GM12892 (cell line): ENCODE results near the gene TMPRSS13.

Experiments
- POLR2A ChIP-seq: IDR thresholded peaks from 2 replicates; pipeline ENCODE4 v1.6.1; 2011; ENCODE audit warnings: low read depth, low read length, control low read depth
- POLR2AphosphoS5 ChIP-seq: IDR thresholded peaks from 2 replicates; pipeline ENCODE4 v1.6.1; 2011; ENCODE audit warnings: low read depth, low read length, control low read depth

DNA sequence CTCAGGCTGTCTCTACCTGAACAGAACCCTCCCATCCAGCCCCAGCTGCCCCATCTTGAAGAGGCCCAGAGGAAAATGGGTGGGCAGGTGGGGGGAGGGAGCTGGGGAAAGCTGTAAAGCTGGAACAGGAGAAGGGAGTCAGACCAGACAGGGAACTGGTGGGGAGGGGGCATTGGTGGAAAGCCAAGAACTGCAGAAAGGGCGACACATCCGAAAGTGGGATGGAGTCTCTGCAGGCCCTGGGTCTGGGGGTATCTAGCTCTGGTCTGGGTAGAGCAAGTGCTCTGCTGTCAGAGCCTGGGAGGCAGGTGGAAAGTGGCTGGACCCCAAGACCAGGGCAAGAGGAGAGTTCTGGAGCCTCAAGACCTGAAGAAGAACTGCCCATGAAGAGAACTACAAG lies 7.7 kb downstream of the TMPRSS13 start:
- TF ChIP-seq POLR2AphosphoS5 (no peak), POLR2A (no peak)
